T-helper 9 cell (primary cell): ENCODE data around the gene SYNE1.
"Not testable (repeated sequence)": the region's sequence is repeated elsewhere in the genome, so short reads cannot be mapped to it uniquely, and the experiment has no call there.

Experiments
- DNase-seq: peaks from one replicate; pipeline ENCODE4 v3.0.0-alpha.2; 2020
- total RNA-seq, 2 donors: gene quantifications; one replicate each; lab custom pipeline; 2026; lab: John Stamatoyannopoulos, UW

SYNE1 gene
- 283 to 351 reads per million in 2 donors for total RNA-seq

GRCh38 chr6:152637296-152638047 lies at the start of gene SYNE1:
TSS of gene SYNE1 (minus strand) at chr6:152637362. CDS start at chr6:152628331, 9,031 bp downstream.
- DNase-seq: no peak

GRCh38 chr6:152685819-152686218 lies 48.7 kb upstream of the SYNE1 start:
- no peak for DNase-seq

GRCh38 chr6:152682935-152683334 lies 45.8 kb upstream of the SYNE1 start:
- not testable (repeated sequence) for DNase-seq

GRCh38 chr6:152682141-152682540 lies 45.0 kb upstream of the SYNE1 start:
- DNase-seq: no peak

GRCh38 chr6:152680879-152681517 lies 43.8 kb upstream of the SYNE1 start:
- no peak for DNase-seq

- DNase-seq: no peak
These were observed 43.0 kb upstream of the SYNE1 start for GRCh38 chr6:152680151-152680550.

- no peak for DNase-seq
These were observed 36.1 kb upstream of the SYNE1 start for GRCh38 chr6:152673236-152673635.

GRCh38 chr6:152671171-152671570 lies 34.0 kb upstream of the SYNE1 start:
- DNase-seq: no peak

GRCh38 chr6:152669895-152670294 lies 32.7 kb upstream of the SYNE1 start:
- DNase-seq: no peak

GRCh38 chr6:152661776-152662175 lies 24.6 kb upstream of the SYNE1 start:
- no peak for DNase-seq

- no peak for DNase-seq
These were observed 14.8 kb upstream of the SYNE1 start for GRCh38 chr6:152651986-152652385.

GRCh38 chr6:152648105-152648504 lies 10.9 kb upstream of the SYNE1 start:
- DNase-seq: no peak

GRCh38 chr6:152646732-152647131 lies 9.6 kb upstream of the SYNE1 start:
- DNase-seq: not testable (repeated sequence)

- no peak for DNase-seq
These were observed 5.6 kb upstream of the SYNE1 start for GRCh38 chr6:152642578-152643375.

- no peak for DNase-seq
These were observed 410 bp downstream of the SYNE1 start for GRCh38 chr6:152636609-152637295.

- no peak for DNase-seq
These were observed 1.0 kb downstream of the SYNE1 start for GRCh38 chr6:152636021-152636608.

GRCh38 chr6:152634773-152635172 lies 2.4 kb downstream of the SYNE1 start:
- no peak for DNase-seq

- DNase-seq: no peak
These were observed 4.9 kb downstream of the SYNE1 start for GRCh38 chr6:152632121-152632782.

GRCh38 chr6:152631376-152631775 lies 5.8 kb downstream of the SYNE1 start:
- DNase-seq: no peak

GRCh38 chr6:152630832-152631231 lies 6.3 kb downstream of the SYNE1 start:
- DNase-seq: no peak

GRCh38 chr6:152625213-152625612 lies 11.9 kb downstream of the SYNE1 start:
- no peak for DNase-seq

- not testable (repeated sequence) for DNase-seq
These were observed 22.4 kb downstream of the SYNE1 start for GRCh38 chr6:152614776-152615175.
